Osteoblast (primary cell): ENCODE measurements around the gene DNAH8. TPM values are rescaled to one million over a fixed set of nuclear protein-coding genes. Genes with fewer than 3 reads are reported as not detected.

Experiments used
- DNase-seq: peaks from one replicate; pipeline ENCODE4 v3.0.0; 2011; ENCODE audit warnings: low spot score, mixed read lengths; ENCODE audit not compliant: insufficient read length; ENCODE audit errors: missing footprints
- H2AFZ ChIP-seq: 2 replicates; pipeline ENCODE4 v1.6.0; 2011; ENCODE audit warnings: mild to moderate bottlenecking, low read length
- H3K27ac ChIP-seq: 2 replicates; pipeline ENCODE4 v1.5.1; 2011; ENCODE audit warnings: mild to moderate bottlenecking, low read depth, low read length, moderate library complexity
- H3K27me3 ChIP-seq: 2 replicates; pipeline ENCODE4 v1.6.0; 2012; ENCODE audit warnings: mild to moderate bottlenecking, control low read depth, inconsistent platforms, low read length, moderate library complexity; ENCODE audit not compliant: insufficient read depth
- H3K36me3 ChIP-seq: 2 replicates; pipeline ENCODE4 v1.5.1; 2011; ENCODE audit warnings: mild to moderate bottlenecking, low read length, control low read depth, moderate library complexity; ENCODE audit not compliant: insufficient read depth
- H3K4me1 ChIP-seq: 2 replicates; pipeline ENCODE4 v1.5.1; 2011; ENCODE audit warnings: mild to moderate bottlenecking, low read length, control low read depth, moderate library complexity; ENCODE audit not compliant: insufficient read depth
- H3K4me2 ChIP-seq: 2 replicates; pipeline ENCODE4 v1.6.0; 2011; ENCODE audit warnings: mild to moderate bottlenecking, low read length; ENCODE audit not compliant: insufficient read depth
- H3K4me3 ChIP-seq: fragments of 200-600 bp; sonication (generic); 3 replicates; pipeline ENCODE4 v1.5.1; 2012; ENCODE audit warnings: mild to moderate bottlenecking, low read length, inconsistent platforms; ENCODE audit not compliant: insufficient read depth
- H3K79me2 ChIP-seq: 2 replicates; pipeline ENCODE4 v1.6.0; 2012; ENCODE audit warnings: mild to moderate bottlenecking, low read length, control low read depth, inconsistent platforms; ENCODE audit not compliant: insufficient read depth
- H3K9me3 ChIP-seq: 2 replicates; pipeline ENCODE4 v1.5.1; 2011; ENCODE audit warnings: low read depth, low read length, control low read depth
- H4K20me1 ChIP-seq: 2 replicates; pipeline ENCODE4 v1.6.0; 2012; ENCODE audit warnings: mild to moderate bottlenecking, low read length, control low read depth; ENCODE audit not compliant: insufficient read depth
- CTCF ChIP-seq: IDR thresholded peaks from 2 replicates; pipeline ENCODE4 v1.5.1; 2011; ENCODE audit warnings: mild to moderate bottlenecking, low read depth, low read length, moderate library complexity; ENCODE audit errors: extremely low read depth
- total RNA-seq: library from RNA; depleted of rRNA; stranded (reverse); fragments of >200 nt; gene quantifications from 2 replicates; pipeline ENCODE4 v1.2.3, GENCODE V29; 2012

The DNAH8 gene
- total RNA-seq, 1 donor, result 0.36 TPM

GRCh38 chr6:38822963-38823362, 107.9 kb downstream of the DNAH8 start:
- Histone ChIP-seq H4K20me1 (no peaks in the 10 kb centered on the region), H3K27ac (no peak overlapping the region), H3K4me2 (no peak overlapping the region), H3K4me1 (no peaks in the 10 kb centered on the region), H3K27me3 (peaks cover 5% of the 10 kb centered on the region), H3K36me3 (no peaks in the 10 kb centered on the region), H3K4me3 (no peak overlapping the region), H3K79me2 (no peaks in the 10 kb centered on the region), H3K9me3 (no peaks in the 10 kb centered on the region), H2AFZ (no peak overlapping the region)
- TF ChIP-seq CTCF, result no peak
- no peak for DNase-seq

GRCh38 chr6:38824243-38824894, 109.3 kb downstream of the DNAH8 start:
- Histone ChIP-seq H4K20me1 (no peaks in the 10 kb centered on the region), H3K9me3 (no peaks in the 10 kb centered on the region), H3K79me2 (no peaks in the 10 kb centered on the region), H3K36me3 (no peaks in the 10 kb centered on the region), H3K27me3 (peaks cover 5% of the 10 kb centered on the region), H3K4me1 (no peaks in the 10 kb centered on the region), H3K4me3 (no peak overlapping the region), H3K4me2 (no peak overlapping the region), H2AFZ (no peak overlapping the region), H3K27ac (no peak overlapping the region)
- no peak for DNase-seq
- TF ChIP-seq CTCF, result no peak

- DNase-seq, result no peak
- no peaks in the 10 kb centered on the region for H3K4me1 ChIP-seq
- no peak overlapping the region for H3K27ac ChIP-seq
- H3K27me3 ChIP-seq, result no peaks in the 10 kb centered on the region
- no peaks in the 10 kb centered on the region for H4K20me1 ChIP-seq
- H3K79me2 ChIP-seq, result no peaks in the 10 kb centered on the region
- no peak overlapping the region for H3K4me3 ChIP-seq
- H3K36me3 ChIP-seq, result no peaks in the 10 kb centered on the region
- H3K4me2 ChIP-seq, result no peak overlapping the region
- no peak for TF ChIP-seq CTCF
- no peaks in the 10 kb centered on the region for H3K9me3 ChIP-seq
- no peak overlapping the region for H2AFZ ChIP-seq
Observed at GRCh38 chr6:38827024-38827423, 111.9 kb downstream of the DNAH8 start.

- H3K36me3 ChIP-seq, result no peaks in the 10 kb centered on the region
- no peaks in the 10 kb centered on the region for H3K9me3 ChIP-seq
- no peaks in the 10 kb centered on the region for H3K79me2 ChIP-seq
- no peak overlapping the region for H3K4me3 ChIP-seq
- no peak for DNase-seq
- H3K4me1 ChIP-seq, result no peaks in the 10 kb centered on the region
- H4K20me1 ChIP-seq, result no peaks in the 10 kb centered on the region
- H2AFZ ChIP-seq, result no peak overlapping the region
- H3K27ac ChIP-seq, result no peak overlapping the region
- peaks cover 3% of the 10 kb centered on the region for H3K27me3 ChIP-seq
- no peak for TF ChIP-seq CTCF
- H3K4me2 ChIP-seq, result no peak overlapping the region
Observed at GRCh38 chr6:38831865-38832264, 116.8 kb downstream of the DNAH8 start.
